HUES64 (cell line): ENCODE measurements around the gene CTDP1.
"Not testable (repeated sequence)": the region's sequence is repeated elsewhere in the genome, so short reads cannot be mapped to it uniquely, and the experiment has no call there.

ENCODE experiments used
- H3K27ac ChIP-seq: 2 replicates; pipeline ENCODE4 v1.7.0; 2013; ENCODE audit warnings: low read depth, low read length, inconsistent platforms
- H3K27me3 ChIP-seq: 2 replicates; pipeline ENCODE4 v1.6.1; 2013; ENCODE audit warnings: mild to moderate bottlenecking, low read length; ENCODE audit not compliant: insufficient read depth
- H3K36me3 ChIP-seq: 2 replicates; pipeline ENCODE4 v1.6.1; 2013; ENCODE audit warnings: mild to moderate bottlenecking, low read length; ENCODE audit not compliant: insufficient read depth
- H3K4me1 ChIP-seq: 2 replicates; pipeline ENCODE4 v1.6.1; 2013; ENCODE audit warnings: mild to moderate bottlenecking, low read length, moderate library complexity; ENCODE audit not compliant: insufficient read depth
- H3K4me3 ChIP-seq: 2 replicates; pipeline ENCODE4 v1.5.1; 2013; ENCODE audit warnings: mild to moderate bottlenecking, low read length, moderate library complexity
- H3K9ac ChIP-seq: 2 replicates; pipeline ENCODE4 v1.6.1; 2013; ENCODE audit warnings: mild to moderate bottlenecking, low read depth, low read length
- H3K9me3 ChIP-seq: 2 replicates; pipeline ENCODE4 v1.6.1; 2013; ENCODE audit warnings: low read depth, low read length; ENCODE audit not compliant: insufficient read depth
- WGBS: fragments of 150-250, 120-280 bp; methylation state at CpG from one replicate; pipeline ENCODE4 v1.1.7; 2013; ENCODE audit warnings: missing lambda C conversion rate; 5-methylcytosine and 5-hydroxymethylcytosine counted together

The CTDP1 gene

GRCh38 chr18:79684283-79684631 is 4.7 kb downstream of the CTDP1 start:
- Histone ChIP-seq H3K9me3 (no peaks in the 10 kb centered on the region), H3K4me3 (no peak overlapping the region), H3K27me3 (no peaks in the 10 kb centered on the region), H3K9ac (no peak overlapping the region), H3K36me3 (no peaks in the 10 kb centered on the region), H3K27ac (no peak overlapping the region), H3K4me1 (peaks cover 7% of the 10 kb centered on the region; the same call in 1 of the 2 replicates)
- 87% methylated on average over 10 of the region's 10 CpGs for WGBS

- Histone ChIP-seq H3K27me3 (no peaks in the 10 kb centered on the region), H3K4me1 (peaks cover 7% of the 10 kb centered on the region; the same call in 1 of the 2 replicates), H3K9ac (no peak overlapping the region), H3K36me3 (no peaks in the 10 kb centered on the region), H3K4me3 (no peak overlapping the region), H3K27ac (no peak overlapping the region), H3K9me3 (no peaks in the 10 kb centered on the region)
- WGBS, result 80% methylated on average over 13 of the region's 13 CpGs
Observed at GRCh38 chr18:79684787-79685186, 5.2 kb downstream of the CTDP1 start.

- 92% methylated on average over 8 of the region's 8 CpGs for whole genome bisulfite sequencing
- H3K36me3 ChIP-seq, result no peaks in the 10 kb centered on the region
Observed at GRCh38 chr18:79685281-79685680, 5.7 kb downstream of the CTDP1 start.

GRCh38 chr18:79685971-79686370 is 6.4 kb downstream of the CTDP1 start:
- Histone ChIP-seq H3K36me3 (no peaks in the 10 kb centered on the region), H3K9me3 (no peaks in the 10 kb centered on the region), H3K27ac (no peak overlapping the region), H3K27me3 (no peaks in the 10 kb centered on the region), H3K4me1 (peaks cover 1% of the 10 kb centered on the region; the same call in 1 of the 2 replicates), H3K9ac (no peak overlapping the region), H3K4me3 (no peak overlapping the region)
- 90% methylated on average over 7 of the region's 7 CpGs for WGBS

More at GRCh38 chr18:79685281-79685680, 5.7 kb downstream of the CTDP1 start:
- Histone ChIP-seq H3K27me3 (no peaks in the 10 kb centered on the region), H3K9me3 (no peaks in the 10 kb centered on the region), H3K27ac (no peak overlapping the region), H3K9ac (no peak overlapping the region), H3K4me3 (no peak overlapping the region), H3K4me1 (peaks cover 7% of the 10 kb centered on the region; the same call in 1 of the 2 replicates)

- H3K9me3 ChIP-seq, result no peaks in the 10 kb centered on the region
Observed at GRCh38 chr18:79687806-79688205, 8.2 kb downstream of the CTDP1 start.

GRCh38 chr18:79690071-79690470 is 10.5 kb downstream of the CTDP1 start:
- H3K9me3 ChIP-seq, result no peaks in the 10 kb centered on the region
- H3K27me3 ChIP-seq, result no peaks in the 10 kb centered on the region
- H3K4me3 ChIP-seq, result no peak overlapping the region
- H3K9ac ChIP-seq, result no peak overlapping the region
- H3K4me1 ChIP-seq, result no peaks in the 10 kb centered on the region
- H3K27ac ChIP-seq, result no peak overlapping the region
- 90% methylated on average over 6 of the region's 6 CpGs for WGBS
- H3K36me3 ChIP-seq, result no peaks in the 10 kb centered on the region

More at GRCh38 chr18:79687806-79688205, 8.2 kb downstream of the CTDP1 start:
- no peaks in the 10 kb centered on the region for H3K27me3 ChIP-seq
- H3K4me1 ChIP-seq, result no peaks in the 10 kb centered on the region
- no peaks in the 10 kb centered on the region for H3K36me3 ChIP-seq
- H3K27ac ChIP-seq, result no peak overlapping the region
- H3K9ac ChIP-seq, result no peak overlapping the region
- WGBS, result 94% methylated on average over 12 of the region's 12 CpGs
- no peak overlapping the region for H3K4me3 ChIP-seq

- H3K9ac ChIP-seq, result no peak overlapping the region
- 90% methylated on average over 33 of the region's 33 CpGs for WGBS
Observed at GRCh38 chr18:79690586-79691482, 11.2 kb downstream of the CTDP1 start.

GRCh38 chr18:79692056-79692455 is 12.5 kb downstream of the CTDP1 start:
- H3K4me1 ChIP-seq, result no peaks in the 10 kb centered on the region
- peaks cover 13% of the 10 kb centered on the region for H3K36me3 ChIP-seq
- H3K27ac ChIP-seq, result no peak overlapping the region
- 92% methylated on average over 12 of the region's 14 CpGs for WGBS
- H3K4me3 ChIP-seq, result no peak overlapping the region
- H3K27me3 ChIP-seq, result no peaks in the 10 kb centered on the region
- no peaks in the 10 kb centered on the region for H3K9me3 ChIP-seq
- no peak overlapping the region for H3K9ac ChIP-seq

More at GRCh38 chr18:79690586-79691482, 11.2 kb downstream of the CTDP1 start:
- H3K36me3 ChIP-seq, result peaks cover 3% of the 10 kb centered on the region
- no peaks in the 10 kb centered on the region for H3K9me3 ChIP-seq
- H3K4me1 ChIP-seq, result no peaks in the 10 kb centered on the region
- H3K4me3 ChIP-seq, result no peak overlapping the region
- no peak overlapping the region for H3K27ac ChIP-seq
- no peaks in the 10 kb centered on the region for H3K27me3 ChIP-seq

GRCh38 chr18:79692886-79693285 is 13.3 kb downstream of the CTDP1 start:
- H3K36me3 ChIP-seq, result peaks cover 21% of the 10 kb centered on the region
- H3K27ac ChIP-seq, result no peak overlapping the region
- 92% methylated on average over 12 of the region's 12 CpGs for WGBS
- H3K27me3 ChIP-seq, result no peaks in the 10 kb centered on the region
- H3K4me1 ChIP-seq, result no peaks in the 10 kb centered on the region
- no peak overlapping the region for H3K4me3 ChIP-seq
- H3K9ac ChIP-seq, result no peak overlapping the region
- no peaks in the 10 kb centered on the region for H3K9me3 ChIP-seq

- peaks cover 29% of the 10 kb centered on the region for H3K36me3 ChIP-seq
- H3K9ac ChIP-seq, result no peak overlapping the region
- 73% methylated on average over 31 of the region's 31 CpGs for WGBS
- H3K27me3 ChIP-seq, result no peaks in the 10 kb centered on the region
- no peaks in the 10 kb centered on the region for H3K4me1 ChIP-seq
- H3K27ac ChIP-seq, result no peak overlapping the region
- no peak overlapping the region for H3K4me3 ChIP-seq
- no peaks in the 10 kb centered on the region for H3K9me3 ChIP-seq
Observed at GRCh38 chr18:79693561-79694205, 14.1 kb downstream of the CTDP1 start.

GRCh38 chr18:79694206-79694894 is 14.7 kb downstream of the CTDP1 start:
- peaks cover 33% of the 10 kb centered on the region for H3K36me3 ChIP-seq
- not testable (repeated sequence) for H3K27me3 ChIP-seq, H3K9me3 ChIP-seq, H3K4me3 ChIP-seq, H3K9ac ChIP-seq, H3K27ac ChIP-seq, H3K4me1 ChIP-seq
- 89% methylated on average over 32 of the region's 32 CpGs for WGBS
